ENCODE measurements around the gene KDM6A.
A peak's percentile ranks its signal among the peaks of the same experiment; 100 is the strongest.
"Not testable (repeated sequence)": the region's sequence is repeated elsewhere in the genome, so short reads cannot be mapped to it uniquely, and the experiment has no call there.

The KDM6A gene

DNA sequence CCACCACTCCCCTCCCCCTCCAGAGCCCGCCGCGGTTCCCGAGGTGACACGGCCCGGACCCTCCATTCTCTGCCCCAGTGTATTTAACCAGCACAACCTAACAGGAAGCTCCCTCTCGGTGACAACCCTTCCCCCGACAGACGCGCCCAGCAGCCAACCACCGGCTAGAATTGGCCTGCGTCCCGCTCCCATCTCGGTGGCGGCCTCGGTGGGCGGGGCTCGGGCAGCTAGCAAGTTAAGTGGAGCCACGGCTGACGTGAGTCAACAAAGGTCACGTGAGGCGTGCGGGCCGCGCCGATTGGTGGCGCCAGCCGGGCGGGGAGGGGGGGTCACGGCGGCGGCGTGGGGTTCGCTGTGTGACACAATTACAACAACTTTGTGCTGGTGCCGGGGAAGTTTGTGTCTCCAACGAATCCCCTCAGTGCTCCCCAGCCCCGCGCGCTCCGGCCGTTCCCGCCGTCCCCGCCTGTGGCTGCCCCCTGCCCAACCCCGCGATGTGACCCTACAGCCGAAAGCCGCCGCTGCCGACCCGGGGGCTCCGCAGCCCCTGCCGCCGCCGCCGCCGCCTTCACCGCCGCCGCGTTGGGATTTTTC, at the start of gene KDM6A:
Gene KDM6A, plus strand, starts transcription at position 368 of the 594 bp plus-strand sequence. CDS start 364 bp downstream, outside the sequence.
- peak; percentile 88 to 93 (median 89) for DNase-seq (ENCODE audit: low read depth in 3 of 3)

DNA sequence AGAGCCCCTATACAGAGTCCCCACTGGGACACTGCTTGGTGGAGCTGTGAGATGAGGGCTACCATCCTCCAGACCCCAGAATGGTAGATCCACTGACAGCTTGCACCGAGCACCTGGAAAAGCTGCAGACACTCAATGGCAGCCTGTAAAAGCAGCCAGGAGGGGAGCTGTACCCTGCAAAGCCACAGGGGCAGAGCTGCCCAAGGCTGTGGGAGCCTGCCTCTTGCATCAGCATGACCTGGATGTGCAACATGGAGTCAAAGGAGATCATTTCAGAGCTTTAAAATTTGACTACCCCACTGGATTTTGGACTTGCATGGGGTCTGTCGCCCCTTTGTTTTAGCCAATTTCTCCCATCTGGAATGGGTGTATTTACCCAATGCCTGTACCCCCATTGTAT, 49.8 kb upstream of the KDM6A start:
- not testable (repeated sequence) for DNase-seq (ENCODE audit: low read depth in 3 of 3)

DNA sequence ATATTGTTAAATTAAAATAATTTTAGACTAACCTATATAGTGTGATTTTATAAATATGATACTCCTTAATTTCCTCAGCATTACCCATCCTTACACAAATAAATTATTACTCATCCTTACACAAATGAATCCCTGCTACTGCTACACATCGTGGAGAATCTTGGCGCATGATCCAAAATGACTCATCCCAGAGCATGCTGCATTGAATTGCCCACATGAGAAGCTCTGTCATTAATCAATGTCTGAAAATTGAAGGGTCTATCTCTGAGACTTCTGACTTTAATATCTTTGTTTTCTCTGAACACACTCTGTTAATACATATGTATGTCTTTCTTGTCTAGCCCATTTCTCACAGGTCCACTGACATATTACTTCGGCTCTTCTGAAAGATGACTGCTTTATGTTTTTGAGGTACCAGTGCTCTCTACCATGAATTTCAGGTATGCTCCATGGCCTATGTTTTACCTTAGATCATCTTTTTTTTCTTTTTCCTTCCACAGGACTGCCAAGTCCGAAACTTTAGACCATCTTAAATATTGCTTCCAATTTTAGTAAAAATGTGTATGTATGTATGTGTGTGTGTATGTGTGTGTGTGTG, 44.9 kb upstream of the KDM6A start:
- no peak for DNase-seq (ENCODE audit: low read depth in 3 of 3)

DNA sequence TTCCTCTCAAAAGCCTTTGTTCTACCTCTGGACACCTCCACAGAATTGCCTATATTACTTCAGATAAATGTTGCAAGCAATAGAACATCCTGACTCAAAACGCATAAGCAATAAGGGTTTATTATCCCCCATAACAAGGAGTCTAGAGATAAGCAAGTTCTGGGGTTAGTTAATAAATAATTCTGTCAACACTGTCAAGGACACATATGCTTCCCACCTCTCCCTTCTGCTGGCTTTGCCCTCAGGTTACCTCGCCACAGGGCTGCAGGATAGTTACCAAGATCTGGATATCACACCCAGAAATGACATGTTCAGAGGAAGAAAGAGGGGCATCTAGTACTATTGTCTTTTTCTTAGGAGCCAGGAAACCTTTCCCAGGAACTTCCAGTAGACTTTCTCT, 43.2 kb upstream of the KDM6A start:
- DNase-seq (ENCODE audit: low read depth in 3 of 3), result no peak

DNA sequence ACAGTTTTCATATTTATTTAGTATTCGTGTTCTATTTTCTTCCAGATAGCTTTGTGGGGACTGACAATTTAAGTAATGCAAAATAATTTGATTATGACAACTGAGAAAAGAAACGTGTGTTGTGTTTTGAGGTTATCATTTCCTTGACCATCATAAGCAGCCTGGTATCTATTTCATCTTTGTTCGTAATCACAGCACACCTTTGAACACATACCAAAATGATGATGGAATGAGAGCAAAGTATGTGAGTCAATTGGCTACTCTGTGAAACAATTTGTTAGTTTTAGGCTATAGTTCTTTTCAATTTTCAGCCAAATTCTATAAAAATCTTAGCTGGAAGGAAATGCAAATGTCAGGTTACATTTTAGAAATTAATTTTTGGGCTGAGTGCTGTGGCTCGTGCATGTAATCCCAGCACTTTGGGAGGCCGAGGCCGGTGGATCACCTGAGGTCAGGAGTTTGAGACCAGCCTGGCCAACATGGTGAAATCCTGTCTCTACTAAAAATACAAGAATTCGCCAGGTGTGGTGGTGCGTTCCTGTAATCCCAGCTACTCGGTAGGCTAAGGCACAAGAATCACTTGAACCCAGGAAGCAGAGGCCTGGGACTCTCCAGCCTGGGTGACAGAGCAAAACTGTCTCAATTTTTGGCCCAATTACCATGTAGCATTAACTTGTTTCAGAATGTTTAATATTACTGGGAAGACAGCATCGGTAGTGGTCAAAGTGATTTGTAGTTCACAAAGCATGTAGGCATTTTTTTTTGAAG, 30.3 kb upstream of the KDM6A start:
- DNase-seq (ENCODE audit: low read depth in 3 of 3), result no peak

DNA sequence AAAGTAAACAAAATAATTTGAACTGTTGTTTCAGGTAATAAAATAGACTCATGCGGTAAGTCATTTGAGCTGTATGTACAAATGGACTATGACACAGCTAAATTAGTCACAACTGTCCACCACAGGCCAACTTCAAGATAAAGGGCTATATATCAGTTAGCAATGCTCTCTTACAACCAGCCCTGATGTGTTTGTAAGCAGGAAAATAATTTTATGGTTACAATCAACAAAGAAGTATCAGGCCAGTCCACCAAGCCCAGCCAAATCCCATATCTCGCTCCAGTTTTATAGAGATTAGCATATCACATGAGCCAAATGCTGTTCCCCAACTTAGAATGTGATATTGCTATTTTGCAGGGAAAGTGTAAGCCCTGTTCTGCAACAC, 29.7 kb upstream of the KDM6A start:
- no peak for DNase-seq (ENCODE audit: low read depth in 3 of 3)

DNA sequence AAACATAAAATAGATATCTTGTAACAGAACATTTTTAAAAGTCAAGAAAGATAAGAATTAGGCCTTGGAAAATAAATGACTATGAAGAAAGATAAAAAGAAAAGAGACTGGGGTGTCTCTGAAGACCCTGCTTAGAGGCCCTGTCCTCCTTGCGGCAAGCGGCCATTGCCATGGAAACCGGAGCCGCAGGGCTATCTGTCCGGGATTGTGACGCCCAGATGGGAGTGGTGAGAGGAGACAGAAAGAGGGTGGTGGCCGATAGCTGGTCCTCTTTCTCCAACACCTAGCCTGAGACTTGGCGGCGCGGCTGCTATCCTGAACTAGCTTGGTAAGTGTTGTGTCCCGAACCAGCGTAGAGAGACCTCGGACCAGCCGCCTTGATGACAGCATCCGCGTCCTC, 29.2 kb upstream of the KDM6A start, which contains the start of gene DUSP21:
Gene DUSP21, plus strand, starts transcription at position 269 of the 400 bp plus-strand sequence. Its CDS starts 112 bp downstream, at position 381.
- no peak for DNase-seq (ENCODE audit: low read depth in 3 of 3)

DNA sequence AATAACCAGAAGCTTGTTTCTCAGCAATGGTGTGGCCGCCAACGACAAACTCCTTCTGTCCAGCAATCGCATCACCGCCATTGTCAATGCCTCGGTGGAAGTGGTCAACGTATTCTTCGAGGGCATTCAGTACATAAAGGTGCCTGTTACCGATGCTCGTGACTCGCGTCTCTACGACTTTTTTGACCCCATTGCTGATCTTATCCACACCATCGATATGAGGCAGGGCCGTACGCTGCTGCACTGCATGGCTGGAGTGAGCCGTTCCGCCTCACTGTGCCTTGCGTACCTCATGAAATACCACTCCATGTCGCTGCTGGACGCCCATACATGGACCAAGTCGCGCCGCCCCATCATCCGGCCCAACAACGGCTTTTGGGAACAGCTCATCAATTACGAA, 28.8 kb upstream of the KDM6A start:
- DNase-seq (ENCODE audit: low read depth in 3 of 3), result no peak

DNA sequence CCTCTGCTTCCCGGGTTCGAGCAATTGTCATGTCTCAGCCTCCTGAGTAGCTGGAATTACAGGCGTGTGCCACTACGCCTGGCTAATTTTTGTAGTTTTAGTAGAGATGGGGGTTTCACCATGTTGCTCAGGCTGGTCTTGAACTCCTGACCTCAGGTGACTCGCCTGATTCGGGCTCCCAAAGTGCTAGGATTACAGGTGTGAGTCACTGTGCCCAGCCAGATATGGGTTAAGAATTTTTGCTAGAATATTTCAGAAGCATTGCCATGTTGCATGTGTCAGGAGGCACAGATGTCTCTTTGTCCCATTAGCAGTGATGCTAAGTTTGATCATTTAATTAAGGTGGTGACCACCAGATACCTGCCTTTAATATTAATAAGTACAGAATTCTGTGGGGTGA, 22.1 kb upstream of the KDM6A start:
- DNase-seq (ENCODE audit: low read depth in 3 of 3), result not testable (repeated sequence)

DNA sequence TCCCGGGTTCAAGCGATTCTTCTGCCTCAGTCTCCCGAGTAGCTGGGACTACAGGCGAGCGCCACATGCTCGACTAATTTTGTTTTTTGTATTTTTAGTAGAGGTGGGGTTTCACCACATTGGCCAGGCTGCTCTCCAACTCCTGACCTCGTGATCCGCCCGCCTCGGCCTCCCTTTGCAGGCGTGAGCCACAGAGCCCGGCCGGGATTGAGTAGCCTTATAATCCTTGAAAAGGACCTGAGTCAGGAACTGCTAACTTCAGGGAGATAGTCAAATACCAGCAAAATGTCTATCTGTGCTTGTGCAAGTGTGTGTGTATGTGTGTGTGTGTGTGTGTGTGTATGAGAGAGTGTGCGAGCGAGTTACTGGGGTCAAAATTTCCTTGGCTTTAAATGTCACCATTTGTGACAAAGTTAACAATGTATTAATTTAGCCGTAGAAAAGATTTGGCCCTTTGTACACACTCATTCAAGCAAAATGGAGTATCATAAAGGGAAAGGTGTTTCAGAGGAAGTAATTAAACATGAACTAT, 1.8 kb upstream of the KDM6A start:
- DNase-seq (ENCODE audit: low read depth in 3 of 3), result no peak

DNA sequence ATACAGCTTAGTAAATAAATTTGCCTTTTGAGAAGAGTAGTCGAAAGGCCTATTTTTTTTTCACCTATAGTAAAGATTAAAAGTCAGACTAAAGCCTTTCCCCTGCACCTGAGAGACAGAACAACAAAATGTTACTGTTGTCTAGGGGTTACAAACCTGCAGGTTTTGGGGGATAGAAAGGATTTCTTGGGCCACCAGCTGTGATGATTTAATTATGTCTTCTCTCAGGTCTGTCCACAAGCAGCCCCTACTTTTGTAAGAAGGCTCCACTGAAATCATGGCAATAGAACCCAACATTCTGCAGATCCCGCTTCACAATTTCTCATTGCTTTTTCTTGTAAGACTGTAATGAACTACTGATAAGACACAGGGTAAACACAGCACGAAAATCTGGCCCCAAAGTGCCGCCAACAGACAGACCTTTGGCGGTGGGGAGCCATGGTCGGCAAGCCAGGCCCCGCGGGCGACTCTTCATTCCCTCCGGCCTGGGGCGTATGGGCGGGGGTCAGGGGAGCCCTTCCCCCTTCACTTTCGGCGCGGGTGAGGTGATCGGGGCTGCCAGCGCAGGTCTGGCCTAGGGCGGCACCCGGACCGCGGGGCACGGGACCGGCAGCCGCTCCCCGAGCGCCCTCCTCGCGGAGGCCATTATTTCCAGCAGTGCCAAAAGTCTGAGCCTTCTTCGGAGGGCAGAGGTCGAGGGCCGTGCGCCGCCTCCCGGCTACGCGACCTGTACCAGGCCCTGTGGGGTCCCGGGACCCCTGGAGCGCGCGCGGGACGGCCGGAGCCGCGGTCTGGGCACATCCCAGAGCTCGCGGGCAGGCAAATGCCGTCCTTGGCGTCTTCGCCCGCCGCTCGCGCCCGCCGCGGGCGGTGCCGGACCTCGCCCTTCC, 812 bp upstream of the KDM6A start:
- peak in 1 of 3 experiments; percentile 5 for DNase-seq (ENCODE audit: low read depth in 3 of 3)

DNA sequence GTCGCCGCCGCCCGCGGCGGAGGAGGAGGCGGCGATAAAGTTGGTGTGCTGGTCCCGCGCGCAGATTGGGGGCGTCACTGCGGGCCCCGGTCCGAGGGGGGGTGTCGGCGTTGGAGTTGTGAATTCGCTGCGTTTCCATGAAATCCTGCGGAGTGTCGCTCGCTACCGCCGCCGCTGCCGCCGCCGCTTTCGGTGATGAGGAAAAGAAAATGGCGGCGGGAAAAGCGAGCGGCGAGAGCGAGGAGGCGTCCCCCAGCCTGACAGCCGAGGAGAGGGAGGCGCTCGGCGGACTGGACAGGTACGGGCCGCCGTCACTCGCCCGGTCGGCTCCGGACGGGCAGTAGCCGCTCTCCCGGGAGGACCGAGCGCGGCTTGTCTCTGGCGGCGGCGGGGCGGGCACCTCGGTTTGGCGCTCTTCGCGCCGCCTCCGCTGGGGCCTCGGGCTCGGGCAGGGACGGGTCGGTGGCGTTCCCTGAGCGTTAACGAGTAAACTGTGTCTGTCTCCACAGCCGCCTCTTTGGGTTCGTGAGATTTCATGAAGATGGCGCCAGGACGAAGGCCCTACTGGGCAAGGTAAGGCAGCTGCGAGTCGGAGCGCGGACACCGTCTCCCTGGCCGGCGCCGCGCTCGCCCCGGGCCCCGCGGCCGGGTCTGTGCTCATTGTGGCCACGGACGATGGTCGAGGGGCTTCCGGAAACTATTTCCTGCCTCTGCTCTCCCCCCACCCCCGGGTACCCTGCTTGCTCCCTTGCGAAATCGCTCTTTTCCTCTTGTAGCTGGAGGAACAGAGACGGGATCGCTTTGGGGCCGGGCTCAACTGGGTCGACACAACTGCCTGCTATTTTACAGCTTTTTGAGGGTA, 658 bp downstream of the KDM6A start:
- DNase-seq (ENCODE audit: low read depth in 3 of 3), result peak in 1 of 3 experiments; percentile 26

DNA sequence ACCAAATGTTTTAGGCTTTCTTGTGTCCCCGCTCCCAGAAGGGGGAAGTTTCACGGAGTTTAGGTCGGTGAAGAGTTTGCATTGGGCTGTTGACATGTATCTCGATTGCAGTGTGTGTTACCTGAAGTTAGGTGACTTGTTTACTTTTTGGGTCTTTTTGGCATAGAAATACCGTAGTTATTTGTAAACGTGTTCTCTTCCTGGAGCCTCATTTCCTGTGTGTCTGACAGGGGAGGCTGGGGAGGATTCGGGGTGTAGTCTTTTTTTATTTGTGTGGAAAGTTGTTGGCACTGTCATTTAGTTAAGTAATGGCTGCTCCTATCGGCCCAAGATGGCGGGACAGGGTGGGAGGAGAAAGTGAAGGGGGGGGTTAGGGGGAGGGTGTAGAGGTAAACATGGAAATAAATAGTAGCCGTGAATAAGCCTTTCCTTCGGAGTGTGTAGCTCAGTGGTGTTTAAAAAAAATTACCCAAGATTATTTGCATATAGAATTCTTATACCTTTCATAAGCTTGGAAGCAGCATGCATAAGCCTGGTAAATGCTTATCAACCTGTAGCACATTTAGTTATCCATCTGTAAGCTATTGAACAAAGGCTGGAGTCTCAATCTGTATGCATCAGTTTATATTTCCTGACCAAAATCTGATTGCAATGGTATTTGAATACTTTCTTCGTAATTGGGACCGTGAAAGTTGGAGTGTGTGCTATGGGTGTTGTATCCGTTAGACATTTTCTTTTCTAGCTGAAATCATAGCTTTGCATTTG, 1.6 kb downstream of the KDM6A start:
- DNase-seq (ENCODE audit: low read depth in 3 of 3), result peak in 1 of 3 experiments; percentile 32

DNA sequence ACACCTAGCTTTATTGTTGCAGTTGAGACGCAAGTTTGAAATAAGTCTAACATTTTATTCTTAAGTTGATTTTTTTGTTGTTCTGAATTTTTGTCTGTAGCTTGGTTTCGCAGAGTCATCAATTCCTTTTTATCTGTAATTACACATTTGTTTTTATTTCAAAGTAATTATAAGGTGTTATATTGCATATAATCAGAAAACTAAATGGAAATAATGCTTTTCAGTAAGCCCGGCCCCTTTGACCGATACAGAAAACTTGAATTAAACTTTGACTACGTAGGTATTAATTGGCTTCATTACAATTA, 2.1 kb downstream of the KDM6A start:
- DNase-seq (ENCODE audit: low read depth in 3 of 3), result no peak

DNA sequence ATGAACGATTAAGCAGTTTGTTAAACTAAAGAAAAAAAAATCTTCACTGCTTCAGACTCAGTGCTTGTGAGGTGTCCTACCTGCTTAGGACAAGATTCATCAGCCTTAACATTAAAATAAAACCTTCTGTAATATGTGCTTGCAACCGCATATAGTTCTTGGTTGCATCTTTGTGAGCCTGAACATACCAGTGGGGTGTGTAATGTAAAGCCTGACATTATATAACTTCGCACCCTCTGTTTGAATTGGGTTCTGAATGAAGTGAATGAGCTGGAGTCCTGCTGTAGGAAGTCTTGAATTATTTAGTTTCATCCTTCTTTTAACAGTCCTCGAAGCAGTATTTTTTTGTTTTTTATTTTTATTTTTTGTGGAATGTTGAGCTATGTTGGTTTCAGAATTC, 3.1 kb downstream of the KDM6A start:
- no peak for DNase-seq (ENCODE audit: low read depth in 3 of 3)

DNA sequence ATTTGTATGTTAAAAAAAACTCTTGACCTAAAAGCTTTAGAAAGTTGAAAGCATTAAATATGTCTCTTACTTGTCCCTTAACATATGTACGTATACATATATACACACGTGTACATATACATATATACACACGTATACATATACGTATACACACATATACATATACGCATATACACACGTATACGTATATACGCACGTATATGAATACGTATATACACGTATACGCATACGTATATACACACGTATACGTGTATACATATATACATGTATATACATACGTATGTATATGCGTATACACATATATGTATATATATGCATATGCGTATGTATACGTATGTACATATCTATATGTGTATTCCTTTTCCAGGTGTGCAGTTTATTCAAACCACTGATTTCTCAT, 3.8 kb downstream of the KDM6A start:
- no peak for DNase-seq (ENCODE audit: low read depth in 3 of 3)

DNA sequence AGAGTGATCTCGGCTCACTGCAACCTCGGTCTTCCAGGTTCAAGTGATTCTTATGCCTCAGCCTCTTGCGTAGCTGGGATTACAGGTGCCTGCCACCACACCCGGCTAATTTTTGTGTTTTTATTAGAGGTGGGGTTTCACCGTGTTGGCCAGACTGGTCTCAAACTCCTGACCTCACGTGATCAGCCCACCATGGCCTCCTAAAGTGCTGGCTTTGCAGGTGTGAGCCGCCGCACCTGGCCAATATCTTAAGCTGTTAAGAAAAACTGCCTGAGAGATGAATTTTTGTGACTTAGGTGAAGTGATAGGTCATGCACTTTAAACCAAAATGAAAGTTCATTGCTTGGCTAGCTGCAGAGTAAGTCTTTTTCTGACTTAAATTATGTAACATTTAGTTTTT, 5.8 kb downstream of the KDM6A start:
- no peak for DNase-seq (ENCODE audit: low read depth in 3 of 3)

DNA sequence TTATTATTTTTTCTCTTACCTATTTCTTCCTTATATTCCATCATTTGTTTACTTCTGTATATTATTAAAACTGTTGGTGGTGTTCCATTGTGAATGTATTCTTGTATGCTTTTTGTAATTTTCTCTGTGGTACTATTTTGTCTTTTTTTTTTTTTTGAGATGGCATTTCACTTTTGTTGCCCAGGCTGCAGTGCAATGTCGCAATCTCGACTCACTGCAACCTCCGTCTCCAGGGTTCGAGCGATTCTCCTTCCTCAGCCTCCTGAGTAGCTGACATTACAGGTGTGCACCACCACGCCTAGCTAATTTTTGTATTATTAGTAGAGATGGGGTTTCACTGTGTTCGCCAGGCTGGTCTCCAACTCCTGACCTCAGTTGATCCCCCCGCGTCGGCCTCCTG, 8.6 kb downstream of the KDM6A start:
- DNase-seq (ENCODE audit: low read depth in 3 of 3), result no peak

DNA sequence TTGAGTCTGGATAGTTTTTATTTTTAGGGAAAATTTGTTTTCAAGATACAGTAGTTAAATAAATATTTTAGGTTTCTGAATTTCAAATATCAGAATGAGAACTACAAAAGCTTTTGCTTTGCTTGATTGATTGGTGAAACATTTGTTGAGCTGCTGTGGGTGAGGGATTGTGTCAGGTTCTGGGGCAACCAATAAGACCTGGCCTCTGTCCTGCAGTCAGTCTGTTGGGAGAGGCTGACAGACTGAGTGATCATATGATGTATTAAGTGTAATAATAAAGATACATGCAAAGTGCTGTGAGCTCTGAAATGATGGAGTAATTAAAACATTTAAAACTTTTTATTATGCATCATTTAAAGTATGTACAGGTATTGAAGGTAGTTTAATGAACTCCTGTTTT, 9.6 kb downstream of the KDM6A start:
- DNase-seq (ENCODE audit: low read depth in 3 of 3), result no peak

DNA sequence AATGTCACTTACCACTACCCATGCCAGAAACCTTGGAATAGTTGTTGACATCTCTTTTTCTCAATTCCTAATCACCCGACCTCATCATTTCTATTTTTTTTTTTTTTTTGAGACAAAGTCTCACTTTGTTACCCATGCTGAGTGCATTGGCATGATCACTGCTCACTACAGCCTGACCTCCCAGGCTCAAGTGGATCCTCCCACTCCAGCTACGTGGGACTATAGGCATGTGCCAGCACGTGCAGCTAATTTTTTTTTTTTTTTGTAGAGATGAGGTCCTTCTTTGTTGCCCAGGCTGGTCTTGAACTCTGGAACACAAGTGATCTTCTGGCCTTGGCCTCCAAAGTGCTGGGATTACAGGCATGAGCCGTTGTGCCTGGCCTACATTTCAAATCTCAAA, 12.0 kb downstream of the KDM6A start:
- DNase-seq (ENCODE audit: low read depth in 3 of 3), result no peak

Measured in stimulated activated CD4-positive, alpha-beta T cell treated with anti-CD3 and anti-CD28 coated beads, TNF-alpha, amount 100 ng/mL, for 24 hours (primary cell).